Body of pancreas (tissue), 4 donors: ENCODE results near the gene SH3GL1.

ENCODE experiments used
- POLR2A ChIP-seq, 3 donors: fragments of 450-650 bp; IDR thresholded peaks; one replicate each; pipeline ENCODE4 v1.6.1; 2016; ENCODE audit warnings: antibody characterized with exemption in 3 of 3, mild to moderate bottlenecking in 2 of 3
- TF ChIP-seq, protein P1 (sequence below), 7 experiments: fragments of 450-650 bp in 4 of 7; fragments of 200-600 bp in 3 of 7; sonication (generic) in 3 of 7; IDR thresholded peaks; one replicate each; pipeline ENCODE4 v1.5.1; 2016 to 2019; ENCODE audit warnings: antibody characterized with exemption in 7 of 7

DNA sequence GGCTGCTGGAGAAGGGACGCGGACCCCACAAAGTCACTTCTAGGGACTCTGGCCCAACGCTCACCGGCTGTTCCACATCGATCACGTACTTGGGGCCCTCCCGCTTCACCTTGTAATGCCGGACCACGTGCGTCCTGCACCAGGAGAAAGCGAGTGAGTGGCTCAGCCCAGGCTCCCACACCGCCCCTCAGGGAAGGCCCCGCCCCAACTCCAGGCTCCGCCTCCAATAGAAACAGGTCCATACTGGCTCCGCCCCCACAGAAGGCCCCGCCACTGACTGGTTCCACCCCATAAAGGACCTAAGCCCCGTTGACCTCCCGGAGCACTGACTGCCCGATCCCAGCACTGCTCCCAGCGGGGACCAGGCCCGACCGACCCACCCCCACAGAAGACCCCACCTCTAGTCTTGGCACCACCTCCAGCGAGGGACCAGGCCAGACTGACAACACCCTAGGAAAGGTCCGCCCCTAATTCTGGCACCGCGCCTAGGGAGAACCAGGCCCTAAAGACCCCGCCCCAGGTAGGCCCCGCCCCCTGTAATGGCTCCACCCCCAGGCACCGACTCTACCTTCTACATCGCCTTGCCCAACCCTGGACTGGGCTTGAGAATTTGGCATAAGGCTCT lies 73.0 kb downstream of the SH3GL1 start:
- TF ChIP-seq, protein P1, sequence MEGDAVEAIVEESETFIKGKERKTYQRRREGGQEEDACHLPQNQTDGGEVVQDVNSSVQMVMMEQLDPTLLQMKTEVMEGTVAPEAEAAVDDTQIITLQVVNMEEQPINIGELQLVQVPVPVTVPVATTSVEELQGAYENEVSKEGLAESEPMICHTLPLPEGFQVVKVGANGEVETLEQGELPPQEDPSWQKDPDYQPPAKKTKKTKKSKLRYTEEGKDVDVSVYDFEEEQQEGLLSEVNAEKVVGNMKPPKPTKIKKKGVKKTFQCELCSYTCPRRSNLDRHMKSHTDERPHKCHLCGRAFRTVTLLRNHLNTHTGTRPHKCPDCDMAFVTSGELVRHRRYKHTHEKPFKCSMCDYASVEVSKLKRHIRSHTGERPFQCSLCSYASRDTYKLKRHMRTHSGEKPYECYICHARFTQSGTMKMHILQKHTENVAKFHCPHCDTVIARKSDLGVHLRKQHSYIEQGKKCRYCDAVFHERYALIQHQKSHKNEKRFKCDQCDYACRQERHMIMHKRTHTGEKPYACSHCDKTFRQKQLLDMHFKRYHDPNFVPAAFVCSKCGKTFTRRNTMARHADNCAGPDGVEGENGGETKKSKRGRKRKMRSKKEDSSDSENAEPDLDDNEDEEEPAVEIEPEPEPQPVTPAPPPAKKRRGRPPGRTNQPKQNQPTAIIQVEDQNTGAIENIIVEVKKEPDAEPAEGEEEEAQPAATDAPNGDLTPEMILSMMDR (IDR thresholded peaks at IDR 0.05): no peak
- TF ChIP-seq POLR2A (IDR thresholded peaks at IDR 0.05): no peak
